ENCODE measurements around the gene PAAF1.

DNA sequence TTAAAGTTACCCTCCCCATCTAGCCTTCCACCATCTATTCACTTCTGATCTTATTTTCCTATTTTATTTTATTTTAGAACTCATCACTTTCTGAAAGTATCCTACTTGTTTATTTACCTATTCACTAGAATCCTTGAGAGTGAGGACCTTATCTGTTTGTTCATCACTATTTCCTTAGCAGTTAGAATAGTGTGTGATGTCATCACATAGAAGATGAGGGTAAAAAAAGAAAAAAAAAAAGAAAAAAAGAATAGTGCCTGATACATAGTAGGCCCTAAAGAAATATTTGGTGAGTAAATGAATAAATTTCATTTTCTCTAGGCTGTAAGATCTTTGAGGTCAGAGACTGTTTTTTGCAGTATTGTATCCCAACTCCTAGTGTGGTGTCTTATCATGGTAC is 36.7 kb downstream of the PAAF1 start:
- TF ChIP-seq, protein P1, sequence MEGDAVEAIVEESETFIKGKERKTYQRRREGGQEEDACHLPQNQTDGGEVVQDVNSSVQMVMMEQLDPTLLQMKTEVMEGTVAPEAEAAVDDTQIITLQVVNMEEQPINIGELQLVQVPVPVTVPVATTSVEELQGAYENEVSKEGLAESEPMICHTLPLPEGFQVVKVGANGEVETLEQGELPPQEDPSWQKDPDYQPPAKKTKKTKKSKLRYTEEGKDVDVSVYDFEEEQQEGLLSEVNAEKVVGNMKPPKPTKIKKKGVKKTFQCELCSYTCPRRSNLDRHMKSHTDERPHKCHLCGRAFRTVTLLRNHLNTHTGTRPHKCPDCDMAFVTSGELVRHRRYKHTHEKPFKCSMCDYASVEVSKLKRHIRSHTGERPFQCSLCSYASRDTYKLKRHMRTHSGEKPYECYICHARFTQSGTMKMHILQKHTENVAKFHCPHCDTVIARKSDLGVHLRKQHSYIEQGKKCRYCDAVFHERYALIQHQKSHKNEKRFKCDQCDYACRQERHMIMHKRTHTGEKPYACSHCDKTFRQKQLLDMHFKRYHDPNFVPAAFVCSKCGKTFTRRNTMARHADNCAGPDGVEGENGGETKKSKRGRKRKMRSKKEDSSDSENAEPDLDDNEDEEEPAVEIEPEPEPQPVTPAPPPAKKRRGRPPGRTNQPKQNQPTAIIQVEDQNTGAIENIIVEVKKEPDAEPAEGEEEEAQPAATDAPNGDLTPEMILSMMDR (IDR thresholded peaks at IDR 0.05; ENCODE audit: low read depth, low read length, poor library complexity, severe bottlenecking), result no peak
- no peak for TF ChIP-seq EZH2phosphoT487 (IDR thresholded peaks at IDR 0.05; ENCODE audit: borderline replicate concordance, low read length)

Data from DOHH2 (cell line).